ENCODE results near the gene JAML. TPM values are rescaled to one million over a fixed set of nuclear protein-coding genes. Genes with fewer than 3 reads are reported as not detected.

The JAML gene
- total RNA-seq, 1 experiment from 2014 or later: not detected

GRCh38 chr11:118216621-118217481 is 8.0 kb downstream of the JAML start:
- DNase-seq (ENCODE audit: low spot score): no peak

GRCh38 chr11:118215765-118216164 is 9.0 kb downstream of the JAML start:
- DNase-seq (ENCODE audit: low spot score): no peak

- no peak for DNase-seq (ENCODE audit: low spot score)
Observed at GRCh38 chr11:118215262-118215661, 9.5 kb downstream of the JAML start.

- no peak for DNase-seq (ENCODE audit: low spot score)
Observed at GRCh38 chr11:118214210-118214914, 10.4 kb downstream of the JAML start.

- no peak for DNase-seq (ENCODE audit: low spot score)
Observed at GRCh38 chr11:118213781-118214180, 11.0 kb downstream of the JAML start.

GRCh38 chr11:118213201-118213600 is 11.6 kb downstream of the JAML start:
- no peak for DNase-seq (ENCODE audit: low spot score)

- no peak for DNase-seq (ENCODE audit: low spot score)
Observed at GRCh38 chr11:118212781-118213191, 12.0 kb downstream of the JAML start.

GRCh38 chr11:118212131-118212725 is 12.6 kb downstream of the JAML start:
- DNase-seq (ENCODE audit: low spot score): no peak

- DNase-seq (ENCODE audit: low spot score): peak; percentile 8
Observed at GRCh38 chr11:118211006-118211405, 13.8 kb downstream of the JAML start.

- no peak for DNase-seq (ENCODE audit: low spot score)
Observed at GRCh38 chr11:118210323-118210722, 14.5 kb downstream of the JAML start.

- no peak for DNase-seq (ENCODE audit: low spot score)
Observed at GRCh38 chr11:118209033-118209432, 15.8 kb downstream of the JAML start.

GRCh38 chr11:118207079-118207478 is 17.7 kb downstream of the JAML start:
- no peak for DNase-seq (ENCODE audit: low spot score)

- DNase-seq (ENCODE audit: low spot score): no peak
Observed at GRCh38 chr11:118206391-118207031, 18.3 kb downstream of the JAML start.

GRCh38 chr11:118205606-118206378 is 19.0 kb downstream of the JAML start:
- DNase-seq (ENCODE audit: low spot score): no peak

GRCh38 chr11:118202599-118203422 is 22.0 kb downstream of the JAML start:
- DNase-seq (ENCODE audit: low spot score): no peak

- DNase-seq (ENCODE audit: low spot score): no peak
Observed at GRCh38 chr11:118201966-118202365, 22.8 kb downstream of the JAML start.

GRCh38 chr11:118200901-118201680 is 23.7 kb downstream of the JAML start:
- no peak for DNase-seq (ENCODE audit: low spot score)

GRCh38 chr11:118200497-118200896 is 24.3 kb downstream of the JAML start:
- DNase-seq (ENCODE audit: low spot score): no peak

GRCh38 chr11:118199135-118199534 is 25.7 kb downstream of the JAML start:
- no peak for DNase-seq (ENCODE audit: low spot score)

GRCh38 chr11:118198370-118198769 is 26.4 kb downstream of the JAML start:
- peak; percentile 13 for DNase-seq (ENCODE audit: low spot score)
